ENCODE measurements around the gene DGCR2.

DNA sequence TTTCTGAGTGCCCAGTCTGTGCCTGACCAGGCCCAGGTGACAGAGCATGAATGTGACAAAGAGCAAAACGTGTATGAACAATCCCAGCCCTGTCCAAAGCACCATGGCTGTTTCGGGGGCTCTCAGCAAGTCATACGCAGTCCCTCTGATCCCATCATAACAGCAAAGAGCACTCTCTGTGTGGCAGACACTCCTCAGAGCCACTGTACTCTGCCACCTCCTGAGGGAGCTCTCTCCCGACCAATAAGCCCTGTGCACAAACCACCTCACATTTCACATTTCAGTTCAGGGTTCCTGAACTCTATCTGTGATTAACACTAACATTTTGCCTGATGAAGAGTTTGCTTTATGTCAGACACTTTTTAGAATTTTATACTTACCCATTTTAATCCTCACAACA, 6.6 kb downstream of the DGCR2 start:
- TF ChIP-seq, protein P1, sequence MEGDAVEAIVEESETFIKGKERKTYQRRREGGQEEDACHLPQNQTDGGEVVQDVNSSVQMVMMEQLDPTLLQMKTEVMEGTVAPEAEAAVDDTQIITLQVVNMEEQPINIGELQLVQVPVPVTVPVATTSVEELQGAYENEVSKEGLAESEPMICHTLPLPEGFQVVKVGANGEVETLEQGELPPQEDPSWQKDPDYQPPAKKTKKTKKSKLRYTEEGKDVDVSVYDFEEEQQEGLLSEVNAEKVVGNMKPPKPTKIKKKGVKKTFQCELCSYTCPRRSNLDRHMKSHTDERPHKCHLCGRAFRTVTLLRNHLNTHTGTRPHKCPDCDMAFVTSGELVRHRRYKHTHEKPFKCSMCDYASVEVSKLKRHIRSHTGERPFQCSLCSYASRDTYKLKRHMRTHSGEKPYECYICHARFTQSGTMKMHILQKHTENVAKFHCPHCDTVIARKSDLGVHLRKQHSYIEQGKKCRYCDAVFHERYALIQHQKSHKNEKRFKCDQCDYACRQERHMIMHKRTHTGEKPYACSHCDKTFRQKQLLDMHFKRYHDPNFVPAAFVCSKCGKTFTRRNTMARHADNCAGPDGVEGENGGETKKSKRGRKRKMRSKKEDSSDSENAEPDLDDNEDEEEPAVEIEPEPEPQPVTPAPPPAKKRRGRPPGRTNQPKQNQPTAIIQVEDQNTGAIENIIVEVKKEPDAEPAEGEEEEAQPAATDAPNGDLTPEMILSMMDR (conservative IDR thresholded peaks at IDR 0.05; ENCODE audit: low read depth in 2 of 2): peak in 1 of 2 experiments; percentile 41; a peak in 2 of 4 replicates
- TF ChIP-seq, protein P2, sequence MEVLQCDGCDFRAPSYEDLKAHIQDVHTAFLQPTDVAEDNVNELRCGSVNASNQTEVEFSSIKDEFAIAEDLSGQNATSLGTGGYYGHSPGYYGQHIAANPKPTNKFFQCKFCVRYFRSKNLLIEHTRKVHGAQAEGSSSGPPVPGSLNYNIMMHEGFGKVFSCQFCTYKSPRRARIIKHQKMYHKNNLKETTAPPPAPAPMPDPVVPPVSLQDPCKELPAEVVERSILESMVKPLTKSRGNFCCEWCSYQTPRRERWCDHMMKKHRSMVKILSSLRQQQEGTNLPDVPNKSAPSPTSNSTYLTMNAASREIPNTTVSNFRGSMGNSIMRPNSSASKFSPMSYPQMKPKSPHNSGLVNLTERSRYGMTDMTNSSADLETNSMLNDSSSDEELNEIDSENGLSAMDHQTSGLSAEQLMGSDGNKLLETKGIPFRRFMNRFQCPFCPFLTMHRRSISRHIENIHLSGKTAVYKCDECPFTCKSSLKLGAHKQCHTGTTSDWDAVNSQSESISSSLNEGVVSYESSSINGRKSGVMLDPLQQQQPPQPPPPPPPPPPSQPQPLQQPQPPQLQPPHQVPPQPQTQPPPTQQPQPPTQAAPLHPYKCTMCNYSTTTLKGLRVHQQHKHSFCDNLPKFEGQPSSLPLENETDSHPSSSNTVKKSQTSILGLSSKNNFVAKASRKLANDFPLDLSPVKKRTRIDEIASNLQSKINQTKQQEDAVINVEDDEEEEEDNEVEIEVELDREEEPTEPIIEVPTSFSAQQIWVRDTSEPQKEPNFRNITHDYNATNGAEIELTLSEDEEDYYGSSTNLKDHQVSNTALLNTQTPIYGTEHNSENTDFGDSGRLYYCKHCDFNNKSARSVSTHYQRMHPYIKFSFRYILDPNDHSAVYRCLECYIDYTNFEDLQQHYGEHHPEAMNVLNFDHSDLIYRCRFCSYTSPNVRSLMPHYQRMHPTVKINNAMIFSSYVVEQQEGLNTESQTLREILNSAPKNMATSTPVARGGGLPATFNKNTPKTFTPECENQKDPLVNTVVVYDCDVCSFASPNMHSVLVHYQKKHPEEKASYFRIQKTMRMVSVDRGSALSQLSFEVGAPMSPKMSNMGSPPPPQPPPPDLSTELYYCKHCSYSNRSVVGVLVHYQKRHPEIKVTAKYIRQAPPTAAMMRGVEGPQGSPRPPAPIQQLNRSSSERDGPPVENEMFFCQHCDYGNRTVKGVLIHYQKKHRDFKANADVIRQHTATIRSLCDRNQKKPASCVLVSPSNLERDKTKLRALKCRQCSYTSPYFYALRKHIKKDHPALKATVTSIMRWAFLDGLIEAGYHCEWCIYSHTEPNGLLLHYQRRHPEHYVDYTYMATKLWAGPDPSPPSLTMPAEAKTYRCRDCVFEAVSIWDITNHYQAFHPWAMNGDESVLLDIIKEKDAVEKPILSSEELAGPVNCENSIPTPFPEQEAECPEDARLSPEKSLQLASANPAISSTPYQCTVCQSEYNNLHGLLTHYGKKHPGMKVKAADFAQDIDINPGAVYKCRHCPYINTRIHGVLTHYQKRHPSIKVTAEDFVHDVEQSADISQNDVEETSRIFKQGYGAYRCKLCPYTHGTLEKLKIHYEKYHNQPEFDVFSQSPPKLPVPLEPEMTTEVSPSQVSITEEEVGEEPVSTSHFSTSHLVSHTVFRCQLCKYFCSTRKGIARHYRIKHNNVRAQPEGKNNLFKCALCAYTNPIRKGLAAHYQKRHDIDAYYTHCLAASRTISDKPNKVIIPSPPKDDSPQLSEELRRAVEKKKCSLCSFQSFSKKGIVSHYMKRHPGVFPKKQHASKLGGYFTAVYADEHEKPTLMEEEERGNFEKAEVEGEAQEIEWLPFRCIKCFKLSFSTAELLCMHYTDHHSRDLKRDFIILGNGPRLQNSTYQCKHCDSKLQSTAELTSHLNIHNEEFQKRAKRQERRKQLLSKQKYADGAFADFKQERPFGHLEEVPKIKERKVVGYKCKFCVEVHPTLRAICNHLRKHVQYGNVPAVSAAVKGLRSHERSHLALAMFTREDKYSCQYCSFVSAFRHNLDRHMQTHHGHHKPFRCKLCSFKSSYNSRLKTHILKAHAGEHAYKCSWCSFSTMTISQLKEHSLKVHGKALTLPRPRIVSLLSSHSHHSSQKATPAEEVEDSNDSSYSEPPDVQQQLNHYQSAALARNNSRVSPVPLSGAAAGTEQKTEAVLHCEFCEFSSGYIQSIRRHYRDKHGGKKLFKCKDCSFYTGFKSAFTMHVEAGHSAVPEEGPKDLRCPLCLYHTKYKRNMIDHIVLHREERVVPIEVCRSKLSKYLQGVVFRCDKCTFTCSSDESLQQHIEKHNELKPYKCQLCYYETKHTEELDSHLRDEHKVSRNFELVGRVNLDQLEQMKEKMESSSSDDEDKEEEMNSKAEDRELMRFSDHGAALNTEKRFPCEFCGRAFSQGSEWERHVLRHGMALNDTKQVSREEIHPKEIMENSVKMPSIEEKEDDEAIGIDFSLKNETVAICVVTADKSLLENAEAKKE (CRISPR knock-in tag; IDR thresholded peaks at IDR 0.05): no peak
- TF ChIP-seq POLR2AphosphoS5 (IDR thresholded peaks at IDR 0.05; ENCODE audit: low read depth) (no peak), JUNB (IDR thresholded peaks at IDR 0.05; ENCODE audit: unreplicated experiment) (no peak), EZH2phosphoT487 (IDR thresholded peaks at IDR 0.05; ENCODE audit: unreplicated experiment) (no peak)

All from GM23338 (cell line).